SK-N-SH (cell line): ENCODE measurements around the gene TMEM63C.

ENCODE experiments used
- CTCF ChIP-seq: fragments of 200-600 bp; sonication (generic); IDR thresholded peaks from 2 replicates; pipeline ENCODE4 v1.6.1; 2017; ENCODE audit warnings: antibody characterized with exemption, mild to moderate bottlenecking, moderate library complexity
- FOXM1 ChIP-seq: IDR thresholded peaks from 2 replicates; pipeline ENCODE4 v1.4.0; 2012; ENCODE audit warnings: low read depth, mild to moderate bottlenecking
- RFX5 ChIP-seq: IDR thresholded peaks from 2 replicates; pipeline ENCODE4 v1.6.1; 2012; ENCODE audit warnings: mild to moderate bottlenecking, improper control_type of control experiment, low read length
- TEAD4 ChIP-seq: IDR thresholded peaks from 2 replicates; pipeline ENCODE4 v1.4.0; 2012; ENCODE audit warnings: mild to moderate bottlenecking, borderline replicate concordance; ENCODE audit not compliant: insufficient read depth
- TF ChIP-seq, protein P1 (sequence below): IDR thresholded peaks from 2 replicates; pipeline ENCODE4 v1.6.1; 2012; ENCODE audit warnings: mild to moderate bottlenecking, low read depth, low read length, moderate library complexity

DNA sequence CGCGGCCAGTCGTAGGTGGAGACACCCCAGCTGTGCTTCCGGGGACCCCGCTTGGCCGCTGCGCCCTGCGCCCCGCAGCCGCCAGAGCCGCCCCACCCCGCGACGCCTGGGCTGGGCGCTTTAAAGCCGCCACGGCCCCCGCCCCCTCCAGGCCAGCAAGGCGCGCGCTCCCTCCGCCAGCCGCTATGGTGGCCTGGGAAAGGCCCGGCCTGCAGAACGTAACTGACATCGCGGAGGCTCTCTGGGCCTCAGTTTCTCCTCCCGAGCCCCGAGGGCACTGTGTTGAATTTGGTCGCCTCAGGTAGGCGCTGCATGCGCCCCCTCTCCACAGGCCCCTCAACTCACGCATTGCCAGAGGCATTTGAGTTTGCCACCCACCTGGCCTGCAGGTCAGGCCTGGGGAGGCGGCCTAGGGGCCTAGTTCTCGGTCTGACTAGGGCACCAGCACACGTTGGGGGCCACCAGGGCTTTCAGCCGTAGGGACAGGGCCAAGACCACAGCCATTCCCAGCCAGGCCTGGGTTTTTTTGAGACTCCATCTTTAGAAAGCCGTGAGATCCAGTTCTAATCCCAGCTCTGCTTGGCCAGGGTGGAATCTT lies 89.6 kb downstream of the TMEM63C start, which contains the start of gene NGB:
- TF ChIP-seq TEAD4 = no peak
- TF ChIP-seq, protein P1, sequence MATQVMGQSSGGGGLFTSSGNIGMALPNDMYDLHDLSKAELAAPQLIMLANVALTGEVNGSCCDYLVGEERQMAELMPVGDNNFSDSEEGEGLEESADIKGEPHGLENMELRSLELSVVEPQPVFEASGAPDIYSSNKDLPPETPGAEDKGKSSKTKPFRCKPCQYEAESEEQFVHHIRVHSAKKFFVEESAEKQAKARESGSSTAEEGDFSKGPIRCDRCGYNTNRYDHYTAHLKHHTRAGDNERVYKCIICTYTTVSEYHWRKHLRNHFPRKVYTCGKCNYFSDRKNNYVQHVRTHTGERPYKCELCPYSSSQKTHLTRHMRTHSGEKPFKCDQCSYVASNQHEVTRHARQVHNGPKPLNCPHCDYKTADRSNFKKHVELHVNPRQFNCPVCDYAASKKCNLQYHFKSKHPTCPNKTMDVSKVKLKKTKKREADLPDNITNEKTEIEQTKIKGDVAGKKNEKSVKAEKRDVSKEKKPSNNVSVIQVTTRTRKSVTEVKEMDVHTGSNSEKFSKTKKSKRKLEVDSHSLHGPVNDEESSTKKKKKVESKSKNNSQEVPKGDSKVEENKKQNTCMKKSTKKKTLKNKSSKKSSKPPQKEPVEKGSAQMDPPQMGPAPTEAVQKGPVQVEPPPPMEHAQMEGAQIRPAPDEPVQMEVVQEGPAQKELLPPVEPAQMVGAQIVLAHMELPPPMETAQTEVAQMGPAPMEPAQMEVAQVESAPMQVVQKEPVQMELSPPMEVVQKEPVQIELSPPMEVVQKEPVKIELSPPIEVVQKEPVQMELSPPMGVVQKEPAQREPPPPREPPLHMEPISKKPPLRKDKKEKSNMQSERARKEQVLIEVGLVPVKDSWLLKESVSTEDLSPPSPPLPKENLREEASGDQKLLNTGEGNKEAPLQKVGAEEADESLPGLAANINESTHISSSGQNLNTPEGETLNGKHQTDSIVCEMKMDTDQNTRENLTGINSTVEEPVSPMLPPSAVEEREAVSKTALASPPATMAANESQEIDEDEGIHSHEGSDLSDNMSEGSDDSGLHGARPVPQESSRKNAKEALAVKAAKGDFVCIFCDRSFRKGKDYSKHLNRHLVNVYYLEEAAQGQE = no peak
- no peak for TF ChIP-seq CTCF
- TF ChIP-seq FOXM1 = no peak
- no peak for TF ChIP-seq RFX5
